A549 (cell line): ENCODE data around the gene PTPN14. TPM values are rescaled to one million over a fixed set of nuclear protein-coding genes. Genes with fewer than 3 reads are reported as not detected.
A peak's percentile ranks its signal among the peaks of the same experiment; 100 is the strongest.

Experiments used
- ATAC-seq, 2 experiments: fragments of 200-7000 bp in 1 of 2; fragments of >200 bp in 1 of 2; cut with Nextera tagmentation in 1 of 2; cut with Tn5 transposase in 1 of 2; 3 replicates each; pipeline versions ENCODE4 v1.8.0 to v1.9.1; 2018 to 2020; ENCODE audit warnings: mild to moderate bottlenecking in 1 of 2, moderate library complexity in 1 of 2
- CTCF ChIA-PET: fragments of 300-600 bp; sonication (Branson Sonifier 250); formaldehyde crosslinking; extraction: SDS; loops from one replicate; lab custom pipeline; 2021; ENCODE audit warnings: antibody characterized with exemption, inconsistent platforms; lab: Yijun Ruan, JAX
- POLR2A ChIA-PET: fragments of 350-600 bp; formaldehyde crosslinking; extraction: SDS; loops from one replicate; lab custom pipeline; 2021; ENCODE audit warnings: antibody characterized with exemption, inconsistent platforms; lab: Yijun Ruan, JAX
- DNase-seq, 2 experiments: peaks; one replicate each; pipeline versions ENCODE4 v3.0.0 to v3.0.0-alpha.2; 2011 to 2016; ENCODE audit warnings: low read depth in 1 of 2, low spot score in 1 of 2
- FAIRE-seq: peaks from 2 replicates; lab custom pipeline; 2011; peaks lifted over from hg19 to GRCh38; lab: Jason Lieb, UNC
- H3K27ac ChIP-seq, 2 experiments: fragments of >200 bp; sonication (Bioruptor Twin); formaldehyde crosslinking; 3 replicates each; pipeline ENCODE4 v1.5.1; 2016 to 2017
- H3K4me1 ChIP-seq: fragments of >200 bp; sonication (Bioruptor Twin); formaldehyde crosslinking; 3 replicates; pipeline ENCODE4 v1.6.1; 2016
- H3K4me2 ChIP-seq: fragments of >200 bp; sonication (Bioruptor Twin); formaldehyde crosslinking; 3 replicates; pipeline ENCODE4 v1.6.1; 2016
- H3K4me3 ChIP-seq: fragments of >200 bp; sonication (Bioruptor Twin); formaldehyde crosslinking; 3 replicates; pipeline ENCODE4 v1.5.1; 2016
- H3K9me3 ChIP-seq: fragments of >200 bp; sonication (Bioruptor Twin); formaldehyde crosslinking; 3 replicates; pipeline ENCODE4 v1.6.1; 2016
- BHLHE40 ChIP-seq: IDR thresholded peaks from 2 replicates; pipeline ENCODE4 v1.6.1; 2012; ENCODE audit warnings: low read depth, low read length, inconsistent platforms
- CBX2 ChIP-seq: fragments of 200-600 bp; sonication (generic); IDR thresholded peaks from 2 replicates; pipeline ENCODE4 v1.6.1; 2016; ENCODE audit warnings: low read depth, mild to moderate bottlenecking, borderline replicate concordance
- CEBPB ChIP-seq, 2 experiments: fragments of >200 bp in 1 of 2; sonication (Bioruptor Twin) in 1 of 2; formaldehyde crosslinking in 1 of 2; IDR thresholded peaks; 2 replicates each; pipeline ENCODE4 v1.6.1; 2012 to 2016
- CHD2 ChIP-seq: fragments of 150-350 bp; IDR thresholded peaks from 2 replicates; pipeline ENCODE4 v1.6.1; 2014; ENCODE audit warnings: low read length; ENCODE audit not compliant: partially characterized antibody
- EHMT2 ChIP-seq: fragments of 200-600 bp; sonication (generic); IDR thresholded peaks from 2 replicates; pipeline ENCODE4 v1.6.1; 2016; ENCODE audit warnings: antibody characterized with exemption, low read depth, mild to moderate bottlenecking, moderate library complexity
- ESRRA ChIP-seq: fragments of 150-350 bp; IDR thresholded peaks from 2 replicates; pipeline ENCODE4 v1.6.1; 2014; ENCODE audit warnings: mild to moderate bottlenecking, low read length, borderline replicate concordance
- HDAC2 ChIP-seq: fragments of 200-600 bp; sonication (generic); IDR thresholded peaks from 2 replicates; pipeline ENCODE4 v1.6.1; 2016
- HOXA7 ChIP-seq: fragments of 250-450 bp; sonication (Bioruptor Pico); IDR thresholded peaks from 2 replicates; pipeline ENCODE4 v1.5.0; 2020; ENCODE audit warnings: mild to moderate bottlenecking, moderate library complexity
- HOXB13 ChIP-seq: fragments of 250-450 bp; sonication (Bioruptor Pico); IDR thresholded peaks from 2 replicates; pipeline ENCODE4 v1.5.0; 2020; ENCODE audit warnings: low read depth, mild to moderate bottlenecking, moderate library complexity
- HOXB5 ChIP-seq: fragments of 250-450 bp; sonication (Bioruptor Pico); IDR thresholded peaks from 2 replicates; pipeline ENCODE4 v1.5.0; 2020; ENCODE audit warnings: mild to moderate bottlenecking, moderate library complexity
- JUNB ChIP-seq: fragments of >200 bp; sonication (Bioruptor Twin); formaldehyde crosslinking; IDR thresholded peaks from 2 replicates; pipeline ENCODE4 v1.6.1; 2016
- NFE2L2 ChIP-seq: fragments of 150-350 bp; conservative IDR thresholded peaks from 2 replicates; pipeline ENCODE4 v1.6.1; 2014; ENCODE audit warnings: low read length
- PHF8 ChIP-seq: fragments of 200-600 bp; sonication (generic); IDR thresholded peaks from 2 replicates; pipeline ENCODE4 v1.6.1; 2016; ENCODE audit warnings: low read depth, mild to moderate bottlenecking, antibody characterized with exemption, moderate library complexity, borderline replicate concordance
- POLR2A ChIP-seq: IDR thresholded peaks from 2 replicates; pipeline ENCODE4 v1.6.1; 2012; ENCODE audit warnings: mild to moderate bottlenecking, low read length
- RAD21 ChIP-seq, 2 experiments: fragments of >200 bp in 1 of 2; sonication (Bioruptor Twin) in 1 of 2; formaldehyde crosslinking in 1 of 2; IDR thresholded peaks in 1 of 2; conservative IDR thresholded peaks in 1 of 2; 2 replicates in 1 of 2; 3 replicates in 1 of 2; pipeline ENCODE4 v1.6.1; 2012 to 2018; ENCODE audit warnings: inconsistent platforms in 1 of 2
- RARB ChIP-seq: fragments of 250-450 bp; sonication (Bioruptor Pico); IDR thresholded peaks from 2 replicates; pipeline ENCODE4 v1.8.0; 2021; ENCODE audit warnings: mild to moderate bottlenecking, moderate library complexity
- RCOR1 ChIP-seq: fragments of 150-350 bp; IDR thresholded peaks from 2 replicates; pipeline ENCODE4 v1.6.1; 2014; ENCODE audit warnings: antibody characterized with exemption, low read length, low read depth
- RFX5 ChIP-seq: fragments of 450-650 bp; IDR thresholded peaks from 2 replicates; pipeline ENCODE4 v1.7.1; 2014; ENCODE audit warnings: antibody characterized with exemption, mild to moderate bottlenecking, moderate library complexity
- RNF2 ChIP-seq: fragments of 200-600 bp; sonication (generic); IDR thresholded peaks from 2 replicates; pipeline ENCODE4 v1.6.1; 2016; ENCODE audit warnings: low read depth, mild to moderate bottlenecking, antibody characterized with exemption, moderate library complexity, borderline replicate concordance
- ZC3H11A ChIP-seq: fragments of 450-650 bp; IDR thresholded peaks from 2 replicates; pipeline ENCODE4 v1.6.1; 2014; ENCODE audit warnings: antibody characterized with exemption, mild to moderate bottlenecking
- ZNF302 ChIP-seq: fragments of 250-450 bp; sonication (Bioruptor Pico); IDR thresholded peaks from 2 replicates; pipeline ENCODE4 v1.9.0; 2021; ENCODE audit warnings: inconsistent platforms, mild to moderate bottlenecking, moderate library complexity
- ZSCAN20 ChIP-seq: fragments of 250-450 bp; sonication (Bioruptor Pico); IDR thresholded peaks from 2 replicates; pipeline ENCODE4 v1.8.0; 2022; ENCODE audit warnings: mild to moderate bottlenecking, moderate library complexity
- WGBS: methylation state at CpG from one replicate; pipeline ENCODE4 v1.1.6; 2017; ENCODE audit errors: missing lambda C conversion rate; 5-methylcytosine and 5-hydroxymethylcytosine counted together
- polyA plus RNA-seq, 4 experiments: library from polyadenylated mRNA; depleted of rRNA in 3 of 4; stranded (reverse); fragments of >200 nt; fragmentation: RNase III in 1 of 4; extraction: RNeasy Plus Mini Kit Qiagen cat#74134 plus additional on column Dnase treatment in 1 of 4; gene quantifications; 2 replicates in 3 of 4; 3 replicates in 1 of 4; pipeline ENCODE4 v1.2.3, GENCODE V29; 2011 to 2017
- TF ChIP-seq, protein P1 (sequence below): fragments of 250-450 bp; sonication (Bioruptor Pico); IDR thresholded peaks from 2 replicates; pipeline ENCODE4 v1.5.0; 2020; ENCODE audit warnings: low read depth, mild to moderate bottlenecking, moderate library complexity
- TF ChIP-seq, protein P2 (sequence below): IDR thresholded peaks from 2 replicates; pipeline ENCODE4 v1.6.1; 2012
- TF ChIP-seq, protein P3 (sequence below): IDR thresholded peaks from 2 replicates; pipeline ENCODE4 v1.6.1; 2012; ENCODE audit warnings: low read depth, borderline replicate concordance
- TF ChIP-seq, protein P4 (sequence below): fragments of >200 bp; sonication (Bioruptor Twin); formaldehyde crosslinking; IDR thresholded peaks from 2 replicates; pipeline ENCODE4 v1.6.1; 2016
- TF ChIP-seq, protein P5 (sequence below): fragments of 450-650 bp; IDR thresholded peaks from 2 replicates; pipeline ENCODE4 v1.6.1; 2014; ENCODE audit warnings: antibody characterized with exemption

The PTPN14 gene
- polyA plus RNA-seq, 2 of the 4 experiments (the other 2 are of a cell fraction), result 9.2 to 10.0 TPM

DNA sequence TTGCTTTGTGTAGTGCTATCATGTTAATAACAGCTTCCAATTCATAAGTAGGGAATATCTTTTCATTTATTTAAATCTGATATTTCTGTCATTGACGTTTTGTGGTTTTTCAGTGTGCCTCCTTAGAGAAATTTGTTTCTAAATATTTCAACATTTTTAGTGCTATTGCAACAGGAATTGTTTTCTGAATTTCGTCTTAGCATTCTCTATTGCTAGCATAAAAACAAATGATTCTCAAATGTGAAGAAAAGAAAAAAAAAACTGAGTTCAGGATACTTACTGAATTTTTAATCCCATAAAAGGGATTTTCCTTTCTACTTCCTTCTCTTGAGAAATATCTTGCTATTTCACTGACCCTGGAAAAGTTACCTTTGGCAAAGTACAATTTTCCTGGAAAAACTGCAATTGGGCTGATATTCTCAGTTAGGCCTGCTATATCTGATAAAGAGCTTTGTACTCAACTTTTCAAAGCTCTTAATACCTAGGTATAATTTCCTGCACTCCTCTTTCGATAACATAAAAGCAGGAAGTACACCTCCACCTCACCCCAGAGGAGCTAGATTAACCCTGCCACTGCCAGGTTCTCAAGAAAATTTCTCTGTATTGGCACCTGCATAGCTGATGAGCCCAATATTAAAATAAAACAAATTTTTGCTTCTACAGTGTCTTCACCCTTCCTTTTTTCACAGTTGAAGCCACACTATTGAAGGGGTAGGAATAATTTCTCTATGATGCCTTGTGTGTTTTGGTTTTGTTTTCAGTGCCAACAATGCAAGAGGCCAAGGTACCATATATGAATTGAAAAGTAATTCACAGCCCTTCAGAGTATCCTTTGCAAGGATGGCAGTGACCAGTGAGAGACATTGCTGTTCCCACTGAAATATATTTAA is 35.6 kb downstream of the PTPN14 start:
- H3K4me3 ChIP-seq, result no peak overlapping the region
- peak overlapping the region; percentile 19 to 71; a peak in 5 of 6 replicates for H3K27ac ChIP-seq
- ChIA-PET CTCF (interaction anchor here (1.2 to 2.5 kb wide), 2 partner anchors 19 to 84 kb away, joined by 3 to 8 read pairs; no protein-coding TSS in a partner anchor), POLR2A (interaction anchor here (1.0 to 1.4 kb wide), 2 partner anchors 13 to 36 kb away, joined by 3 to 4 read pairs; partner anchors contain the start of gene PTPN14)
- WGBS, result 43% methylated on average over 3 of the region's 3 CpGs
- ATAC-seq (peak in 1 of 2 experiments; percentile 26; a peak in 2 of 6 replicates), DNase-seq (no peak), FAIRE-seq (no peak)
- H3K9me3 ChIP-seq, result no peaks in the 10 kb centered on the region
- H3K4me2 ChIP-seq, result peak overlapping the region; percentile 69
- TF ChIP-seq, protein P1, sequence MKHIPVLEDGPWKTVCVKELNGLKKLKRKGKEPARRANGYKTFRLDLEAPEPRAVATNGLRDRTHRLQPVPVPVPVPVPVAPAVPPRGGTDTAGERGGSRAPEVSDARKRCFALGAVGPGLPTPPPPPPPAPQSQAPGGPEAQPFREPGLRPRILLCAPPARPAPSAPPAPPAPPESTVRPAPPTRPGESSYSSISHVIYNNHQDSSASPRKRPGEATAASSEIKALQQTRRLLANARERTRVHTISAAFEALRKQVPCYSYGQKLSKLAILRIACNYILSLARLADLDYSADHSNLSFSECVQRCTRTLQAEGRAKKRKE (CRISPR knock-in tag), result no peak
- TF ChIP-seq CBX2 (no peak), EHMT2 (no peak), RFX5 (no peak), RNF2 (no peak), JUNB (no peak), CEBPB (IDR thresholded peaks at IDR 0.05) (no peak), NFE2L2 (no peak), RARB (CRISPR knock-in tag) (no peak), ZSCAN20 (CRISPR knock-in tag) (no peak), POLR2A (no peak)
- TF ChIP-seq, protein P2, sequence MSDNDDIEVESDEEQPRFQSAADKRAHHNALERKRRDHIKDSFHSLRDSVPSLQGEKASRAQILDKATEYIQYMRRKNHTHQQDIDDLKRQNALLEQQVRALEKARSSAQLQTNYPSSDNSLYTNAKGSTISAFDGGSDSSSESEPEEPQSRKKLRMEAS, result no peak
- TF ChIP-seq, protein P3, sequence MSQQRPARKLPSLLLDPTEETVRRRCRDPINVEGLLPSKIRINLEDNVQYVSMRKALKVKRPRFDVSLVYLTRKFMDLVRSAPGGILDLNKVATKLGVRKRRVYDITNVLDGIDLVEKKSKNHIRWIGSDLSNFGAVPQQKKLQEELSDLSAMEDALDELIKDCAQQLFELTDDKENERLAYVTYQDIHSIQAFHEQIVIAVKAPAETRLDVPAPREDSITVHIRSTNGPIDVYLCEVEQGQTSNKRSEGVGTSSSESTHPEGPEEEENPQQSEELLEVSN, result no peak
- peaks cover 49% of the 10 kb centered on the region for H3K4me1 ChIP-seq

DNA sequence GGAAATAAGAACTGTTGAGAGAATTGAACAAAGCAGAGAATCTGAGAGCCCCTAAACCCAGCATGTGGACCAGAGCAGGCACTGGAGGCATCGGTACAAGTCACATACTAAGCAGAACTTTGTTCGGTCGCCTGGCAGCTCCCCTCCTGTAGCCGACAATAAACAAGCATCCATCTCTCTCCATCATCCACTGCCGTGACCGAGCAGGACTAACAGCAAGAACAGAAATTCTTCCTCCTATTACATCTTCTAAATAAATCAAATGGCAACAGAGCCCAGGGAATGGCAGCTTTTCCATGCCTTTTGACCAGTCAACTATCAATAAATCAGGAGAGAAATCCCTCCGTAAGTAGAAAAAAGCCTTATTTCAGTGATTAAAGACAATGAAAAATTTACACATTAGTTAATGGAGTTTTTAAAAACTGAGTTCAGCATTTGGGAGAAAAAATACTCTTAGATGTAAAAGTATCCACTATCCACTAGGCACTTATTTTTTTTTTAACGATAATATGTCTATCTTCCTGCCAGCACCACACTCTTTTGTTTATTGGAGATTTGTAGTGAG is 36.5 kb downstream of the PTPN14 start:
- WGBS, result 80% methylated on average over 8 of the region's 8 CpGs
- Histone ChIP-seq H3K9me3 (no peaks in the 10 kb centered on the region), H3K4me2 (peak overlapping the region; percentile 69), H3K27ac (peak overlapping the region in 1 of 2 experiments; percentile 47; a peak in 3 of 6 replicates), H3K4me3 (no peak overlapping the region), H3K4me1 (peaks cover 47% of the 10 kb centered on the region)
- ChIA-PET POLR2A (no interaction called here), CTCF (no interaction called here)
- ATAC-seq (peak; percentile 5 to 43; a peak in 3 of 6 replicates), DNase-seq (no peak), FAIRE-seq (no peak)
- no peak for TF ChIP-seq RCOR1
- no peak for TF ChIP-seq NFE2L2
- no peak for TF ChIP-seq CHD2
- no peak for TF ChIP-seq HDAC2
- no peak for TF ChIP-seq ESRRA
- no peak for TF ChIP-seq CBX2
- no peak for TF ChIP-seq ZNF302 (CRISPR knock-in tag)
- TF ChIP-seq BHLHE40, result no peak
- TF ChIP-seq, protein P1 (CRISPR knock-in tag), result no peak
- TF ChIP-seq ZSCAN20 (CRISPR knock-in tag), result no peak
- TF ChIP-seq CEBPB (IDR thresholded peaks at IDR 0.05), result no peak
- no peak for TF ChIP-seq RAD21 (conservative IDR thresholded peaks at IDR 0.05 in 1 of 2, IDR thresholded peaks at IDR 0.05 in 1 of 2)
- TF ChIP-seq, protein P4, sequence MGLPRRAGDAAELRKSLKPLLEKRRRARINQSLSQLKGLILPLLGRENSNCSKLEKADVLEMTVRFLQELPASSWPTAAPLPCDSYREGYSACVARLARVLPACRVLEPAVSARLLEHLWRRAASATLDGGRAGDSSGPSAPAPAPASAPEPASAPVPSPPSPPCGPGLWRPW, result no peak
- TF ChIP-seq HOXA7 (CRISPR knock-in tag), result no peak
- TF ChIP-seq, protein P5, sequence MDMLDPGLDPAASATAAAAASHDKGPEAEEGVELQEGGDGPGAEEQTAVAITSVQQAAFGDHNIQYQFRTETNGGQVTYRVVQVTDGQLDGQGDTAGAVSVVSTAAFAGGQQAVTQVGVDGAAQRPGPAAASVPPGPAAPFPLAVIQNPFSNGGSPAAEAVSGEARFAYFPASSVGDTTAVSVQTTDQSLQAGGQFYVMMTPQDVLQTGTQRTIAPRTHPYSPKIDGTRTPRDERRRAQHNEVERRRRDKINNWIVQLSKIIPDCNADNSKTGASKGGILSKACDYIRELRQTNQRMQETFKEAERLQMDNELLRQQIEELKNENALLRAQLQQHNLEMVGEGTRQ, result no peak
- TF ChIP-seq ZC3H11A, result no peak
- TF ChIP-seq PHF8, result no peak
- no peak for TF ChIP-seq HOXB13 (CRISPR knock-in tag)
- no peak for TF ChIP-seq HOXB5
